GM10266 (cell line): ENCODE results near the gene DSCAML1.

Experiments
- DNase-seq: peaks from one replicate; pipeline ENCODE4 v3.0.0; 2012; ENCODE audit errors: extremely low spot score
- TF ChIP-seq, protein P1 (sequence below): IDR thresholded peaks from 2 replicates; pipeline ENCODE4 v1.5.1; 2012; ENCODE audit warnings: mild to moderate bottlenecking, low read depth; ENCODE audit not compliant: control insufficient read depth, insufficient read depth; ENCODE audit errors: missing control alignments

The DSCAML1 gene

DNA sequence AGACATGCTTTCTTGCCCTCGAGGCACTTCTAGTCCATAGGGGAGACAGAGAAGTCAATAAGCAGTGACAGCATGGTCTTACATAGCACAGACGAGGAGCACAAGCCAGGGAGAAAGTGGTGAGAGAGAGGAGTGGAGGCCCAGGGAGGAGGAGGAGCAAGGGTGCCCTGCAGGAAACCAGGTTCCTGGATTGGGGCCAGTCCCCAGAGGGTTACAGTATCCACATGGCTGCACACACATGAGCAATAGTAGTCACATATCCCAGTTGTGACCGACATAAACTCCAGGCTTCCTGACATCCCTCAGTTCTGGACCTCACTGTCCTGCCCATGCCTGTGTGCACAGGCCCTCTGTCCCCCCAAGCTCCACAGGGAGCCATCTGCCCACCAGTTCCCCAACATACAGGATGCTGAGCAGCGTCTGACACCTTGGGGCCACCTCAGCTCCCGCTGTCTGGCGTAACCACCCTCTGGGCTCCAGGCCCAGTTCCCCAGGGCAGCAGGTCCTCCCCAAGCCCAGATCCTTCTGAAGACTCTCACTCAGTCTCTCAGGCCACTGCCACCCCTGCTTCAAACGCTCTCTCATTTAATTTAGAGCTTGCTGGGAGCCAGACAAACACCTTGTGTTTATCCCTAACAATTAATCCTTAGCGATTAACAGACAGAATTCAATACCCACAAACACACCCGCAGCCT is 53.7 kb downstream of the DSCAML1 start:
- no peak for DNase-seq
- TF ChIP-seq, protein P1, sequence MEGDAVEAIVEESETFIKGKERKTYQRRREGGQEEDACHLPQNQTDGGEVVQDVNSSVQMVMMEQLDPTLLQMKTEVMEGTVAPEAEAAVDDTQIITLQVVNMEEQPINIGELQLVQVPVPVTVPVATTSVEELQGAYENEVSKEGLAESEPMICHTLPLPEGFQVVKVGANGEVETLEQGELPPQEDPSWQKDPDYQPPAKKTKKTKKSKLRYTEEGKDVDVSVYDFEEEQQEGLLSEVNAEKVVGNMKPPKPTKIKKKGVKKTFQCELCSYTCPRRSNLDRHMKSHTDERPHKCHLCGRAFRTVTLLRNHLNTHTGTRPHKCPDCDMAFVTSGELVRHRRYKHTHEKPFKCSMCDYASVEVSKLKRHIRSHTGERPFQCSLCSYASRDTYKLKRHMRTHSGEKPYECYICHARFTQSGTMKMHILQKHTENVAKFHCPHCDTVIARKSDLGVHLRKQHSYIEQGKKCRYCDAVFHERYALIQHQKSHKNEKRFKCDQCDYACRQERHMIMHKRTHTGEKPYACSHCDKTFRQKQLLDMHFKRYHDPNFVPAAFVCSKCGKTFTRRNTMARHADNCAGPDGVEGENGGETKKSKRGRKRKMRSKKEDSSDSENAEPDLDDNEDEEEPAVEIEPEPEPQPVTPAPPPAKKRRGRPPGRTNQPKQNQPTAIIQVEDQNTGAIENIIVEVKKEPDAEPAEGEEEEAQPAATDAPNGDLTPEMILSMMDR, result no peak

DNA sequence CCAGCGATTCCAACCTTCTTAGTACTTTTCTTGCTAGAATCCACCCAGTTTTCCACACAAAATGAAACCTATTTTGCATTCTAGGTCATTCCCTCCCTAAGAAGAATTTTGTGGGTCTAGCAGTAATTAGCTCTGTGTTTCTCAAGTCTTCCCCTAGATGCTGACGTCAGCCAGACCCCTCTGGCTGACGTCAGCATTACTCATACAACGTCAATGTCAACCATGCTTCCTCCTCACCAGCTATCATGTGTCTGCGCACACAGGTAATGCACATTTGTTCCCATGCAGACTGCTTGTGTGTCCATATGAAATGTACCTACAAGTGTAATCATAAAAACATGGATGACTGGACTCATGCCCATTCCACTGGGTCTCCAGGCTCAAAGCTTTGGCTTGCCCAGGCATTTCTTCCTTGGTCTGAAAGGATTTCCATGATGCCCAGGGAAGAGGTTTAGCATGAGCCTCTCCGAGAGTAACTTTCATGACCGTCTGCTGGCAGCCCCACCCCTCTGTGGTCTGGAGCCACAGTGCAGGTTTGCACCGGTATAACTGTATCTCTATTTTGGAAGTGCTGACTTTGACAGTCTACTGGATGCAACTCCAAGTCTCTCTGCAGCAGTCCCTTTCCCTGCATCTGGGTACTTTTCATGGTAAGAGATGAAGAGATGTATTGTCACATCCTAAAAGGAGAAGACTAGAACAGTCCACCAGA is 58.6 kb downstream of the DSCAML1 start:
- TF ChIP-seq, protein P1, result no peak
- DNase-seq, result no peak

DNA sequence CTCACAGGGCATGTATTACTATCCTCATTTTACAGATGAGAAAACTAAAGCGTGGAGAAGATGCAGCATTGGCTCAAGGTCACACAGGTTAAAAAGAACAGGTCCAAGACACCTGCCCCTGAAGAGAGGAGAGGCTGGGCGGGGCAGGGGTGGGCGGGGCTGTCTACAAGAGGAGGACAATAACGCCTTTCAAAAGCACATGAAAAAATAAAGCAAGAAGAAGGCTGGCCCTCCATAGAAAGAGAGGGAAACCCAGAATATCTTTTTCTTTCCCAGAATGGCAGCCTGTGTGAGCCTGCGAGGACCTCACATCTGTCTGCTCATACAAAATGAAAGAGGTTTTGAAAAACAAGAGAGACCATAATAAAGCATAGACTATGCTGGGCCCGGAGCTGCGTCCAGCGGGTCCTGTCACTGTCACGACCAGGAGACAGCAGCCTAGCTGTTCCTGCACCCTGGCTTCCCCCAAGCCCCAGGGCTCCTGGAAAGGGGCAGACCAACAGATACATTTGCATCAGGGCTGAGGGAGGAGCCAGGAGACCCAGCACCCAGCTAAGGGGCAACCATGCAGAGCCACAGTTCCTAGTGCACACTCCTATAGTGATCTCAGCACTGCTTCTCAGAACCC is 61.6 kb downstream of the DSCAML1 start:
- TF ChIP-seq, protein P1, result no peak
- DNase-seq, result no peak

DNA sequence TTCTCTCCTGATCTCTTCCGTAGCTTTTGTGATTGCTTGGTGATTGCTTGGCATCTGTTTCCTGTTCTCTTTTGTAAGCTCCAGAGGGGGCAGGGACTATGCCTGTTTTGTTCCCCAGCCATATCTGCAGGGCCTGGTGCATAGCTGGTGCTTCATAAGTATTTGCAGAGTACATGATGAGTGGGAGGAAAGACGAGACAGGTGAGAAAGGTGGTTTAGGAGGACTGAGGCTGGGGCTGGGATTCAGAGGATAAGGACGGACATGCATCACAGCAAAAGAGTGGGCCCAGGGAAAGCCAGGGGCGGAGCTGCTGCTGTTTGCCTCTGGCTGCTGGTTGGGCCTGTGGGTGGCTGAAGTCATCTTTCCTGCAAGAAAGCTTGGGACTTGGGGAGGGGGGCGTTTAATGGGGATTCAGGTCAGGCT is 62.4 kb downstream of the DSCAML1 start:
- TF ChIP-seq, protein P1, result no peak
- DNase-seq, result no peak

DNA sequence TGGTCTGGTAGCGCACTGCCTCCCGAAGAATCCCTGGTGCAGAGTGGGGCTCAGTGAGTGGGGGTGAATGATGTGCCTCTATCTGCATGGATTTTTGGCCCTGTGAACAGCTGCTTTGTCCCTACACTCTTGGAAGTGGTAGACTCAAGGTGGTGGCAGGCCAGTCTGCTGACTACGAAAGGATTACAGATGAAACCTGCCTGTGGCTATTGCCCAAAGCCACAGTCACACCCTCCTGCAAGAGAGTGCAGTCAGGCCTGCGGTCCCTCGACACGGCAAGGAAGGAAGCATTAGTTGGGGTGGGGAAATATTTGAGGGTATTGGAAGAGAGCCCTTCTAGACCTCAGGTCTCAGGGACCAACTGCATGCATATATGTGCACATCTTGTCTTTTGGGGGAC is 63.7 kb downstream of the DSCAML1 start:
- DNase-seq, result no peak
- TF ChIP-seq, protein P1, result no peak

DNA sequence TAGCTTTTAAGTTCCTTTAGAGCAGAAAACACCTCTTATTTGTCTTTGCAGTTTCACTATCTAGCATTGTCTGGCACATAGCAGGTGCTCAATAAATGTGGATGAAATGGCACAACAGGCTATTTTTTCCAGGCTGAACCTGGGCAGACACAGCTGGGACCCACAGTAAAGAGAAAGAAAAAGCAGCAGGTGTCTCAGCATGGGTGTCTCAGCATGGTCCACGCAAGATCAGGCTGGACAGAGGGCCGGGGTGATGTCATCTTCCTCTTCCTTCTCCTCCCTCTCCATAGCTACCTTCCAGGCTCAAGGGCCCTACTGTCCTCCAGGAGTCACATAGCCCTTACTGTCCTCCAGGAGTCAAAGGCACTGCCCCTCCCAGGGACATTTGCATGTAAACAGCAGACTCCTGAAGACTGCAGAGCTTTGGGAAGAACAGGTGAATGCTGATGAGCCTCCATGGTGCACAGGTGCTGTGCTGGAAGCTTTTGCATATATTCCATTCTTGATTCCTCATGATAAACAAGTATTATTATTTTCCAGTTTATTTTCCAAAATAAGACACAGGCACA is 65.2 kb downstream of the DSCAML1 start:
- DNase-seq, result no peak
- TF ChIP-seq, protein P1, result no peak

DNA sequence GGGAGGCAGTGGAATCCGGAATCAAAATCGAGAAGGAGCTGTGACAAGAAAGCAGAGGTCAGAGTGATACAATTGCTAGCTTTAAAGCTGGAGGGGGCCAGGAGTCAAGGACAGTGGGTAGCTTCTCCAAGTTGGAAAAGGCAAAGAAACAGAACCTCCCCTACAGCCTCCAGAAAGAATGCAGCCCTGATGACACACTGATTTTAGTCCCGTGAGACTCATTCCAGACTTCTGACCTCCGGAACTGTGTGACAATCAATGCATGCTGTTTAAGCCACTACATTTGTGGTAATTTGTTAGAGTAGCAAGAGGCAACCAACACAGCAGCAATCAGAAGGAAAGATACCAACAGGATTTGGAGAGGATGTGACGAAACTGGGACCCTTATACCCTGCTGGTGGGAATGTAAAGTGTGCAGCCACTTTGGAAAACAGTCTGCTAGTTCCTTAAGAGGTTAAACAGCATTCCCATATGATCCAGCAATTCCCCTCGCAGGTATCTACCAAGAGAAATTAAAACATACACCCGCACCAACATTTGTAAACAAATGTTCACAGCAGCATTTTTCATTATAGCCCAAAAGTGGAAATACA is 66.7 kb downstream of the DSCAML1 start:
- DNase-seq, result no peak
- TF ChIP-seq, protein P1, result no peak
